Stimulated activated CD8-positive, alpha-beta memory T cell treated with anti-CD3 and anti-CD28 coated beads, Interleukin-7, amount 100 ng/mL, for 24 hours (primary cell): ENCODE data around the gene COX8A.

Experiments
- DNase-seq: peaks from one replicate; pipeline ENCODE4 v3.0.0-alpha.2; 2020; ENCODE audit warnings: low read depth

COX8A gene

DNA sequence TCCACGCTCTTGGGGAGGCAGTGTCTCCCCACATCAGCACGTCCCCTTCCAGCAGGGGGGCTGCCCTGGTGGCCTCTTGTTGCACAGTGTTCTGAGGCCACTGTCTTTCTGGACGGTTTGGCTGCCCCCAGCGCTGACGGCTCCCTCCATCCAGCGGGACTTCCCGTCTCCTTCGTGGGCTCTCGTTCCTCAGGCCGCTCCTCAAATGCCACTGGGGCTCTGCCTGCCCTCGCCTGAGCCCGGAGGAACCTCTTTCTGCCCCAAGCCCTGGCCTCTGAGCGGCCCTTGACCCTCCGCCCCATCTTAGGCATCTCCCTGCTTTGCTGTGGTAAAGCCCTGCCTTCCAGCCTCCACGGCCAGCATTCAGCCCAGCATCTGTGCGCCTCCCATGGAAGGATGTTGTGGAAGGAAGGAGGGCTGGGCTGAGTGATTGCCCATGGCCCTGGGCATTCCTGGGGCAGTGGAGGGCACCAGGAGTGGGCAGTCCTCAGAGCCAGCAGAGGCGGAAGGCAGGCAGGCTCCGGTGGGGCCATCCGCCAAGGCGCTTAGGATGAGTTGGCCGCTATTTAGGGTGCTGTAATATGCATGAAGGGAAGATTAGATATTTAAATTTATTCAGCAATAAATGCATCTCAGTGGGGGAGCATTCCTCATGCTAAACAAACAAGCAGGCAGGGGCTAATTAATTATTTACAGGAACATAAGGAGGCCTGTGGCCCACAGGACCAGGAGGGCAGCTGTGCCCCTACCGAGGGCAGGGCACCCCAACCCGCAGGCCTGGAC is 29.6 kb downstream of the COX8A start:
- no peak for DNase-seq

DNA sequence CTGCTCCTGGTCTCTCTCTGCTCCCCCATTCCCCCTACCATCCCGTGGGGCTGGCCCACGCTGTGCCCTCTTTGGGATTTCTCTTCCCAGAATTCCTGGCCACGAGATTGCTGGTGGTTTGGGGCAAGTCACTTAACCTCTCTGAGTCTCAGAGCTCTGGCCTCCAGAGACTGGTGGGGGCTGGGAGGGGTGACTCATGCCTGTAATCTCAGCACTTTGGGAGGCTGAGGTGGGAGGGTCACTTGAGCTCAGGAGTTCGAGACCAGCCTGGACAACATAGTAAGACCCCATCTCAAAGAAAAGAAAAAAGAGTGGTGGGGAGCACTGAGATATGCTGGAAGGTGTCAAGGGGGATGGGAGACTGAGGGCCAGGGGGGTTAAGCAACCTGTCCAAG is 30.2 kb downstream of the COX8A start:
- DNase-seq = no peak

DNA sequence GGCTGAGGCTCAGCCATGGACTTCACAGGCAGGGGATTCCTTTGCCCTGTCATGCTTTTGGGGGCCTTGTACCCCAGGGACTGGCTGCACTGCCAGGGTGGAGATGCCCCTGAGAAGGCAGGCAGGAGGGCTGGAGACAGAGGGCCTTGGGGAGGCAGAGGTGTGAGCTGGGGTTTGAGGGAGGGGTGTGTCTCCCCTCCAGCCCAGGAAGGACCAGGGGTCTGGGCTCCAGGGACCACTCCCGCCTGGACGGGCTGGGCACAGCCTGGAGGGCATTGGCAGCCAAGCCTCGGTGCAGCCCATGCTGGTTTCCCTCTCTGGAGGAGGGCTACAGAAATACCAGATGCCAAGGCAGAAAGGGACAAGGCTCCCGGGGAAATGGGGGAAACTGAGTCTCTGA is 31.3 kb downstream of the COX8A start:
- DNase-seq = no peak

DNA sequence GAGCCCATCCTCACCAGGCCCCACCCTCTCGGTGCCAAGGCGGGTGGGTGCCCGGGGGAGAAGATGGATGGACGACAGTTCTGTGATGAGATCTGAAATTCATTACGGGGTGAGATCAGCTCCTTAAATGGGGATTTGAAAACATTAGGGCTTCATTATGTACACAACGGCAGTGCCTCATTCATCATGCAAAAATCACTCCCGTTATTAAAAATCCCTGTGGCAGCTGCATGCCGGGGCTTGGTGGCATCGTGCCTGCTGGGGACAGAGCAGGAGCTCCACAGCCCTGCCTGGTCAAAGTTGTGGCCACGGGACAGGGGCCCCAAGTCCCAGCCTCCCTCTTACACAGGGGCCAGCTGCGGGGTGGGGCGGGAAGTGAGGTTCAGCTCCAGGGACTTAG is 32.0 kb downstream of the COX8A start:
- no peak for DNase-seq

DNA sequence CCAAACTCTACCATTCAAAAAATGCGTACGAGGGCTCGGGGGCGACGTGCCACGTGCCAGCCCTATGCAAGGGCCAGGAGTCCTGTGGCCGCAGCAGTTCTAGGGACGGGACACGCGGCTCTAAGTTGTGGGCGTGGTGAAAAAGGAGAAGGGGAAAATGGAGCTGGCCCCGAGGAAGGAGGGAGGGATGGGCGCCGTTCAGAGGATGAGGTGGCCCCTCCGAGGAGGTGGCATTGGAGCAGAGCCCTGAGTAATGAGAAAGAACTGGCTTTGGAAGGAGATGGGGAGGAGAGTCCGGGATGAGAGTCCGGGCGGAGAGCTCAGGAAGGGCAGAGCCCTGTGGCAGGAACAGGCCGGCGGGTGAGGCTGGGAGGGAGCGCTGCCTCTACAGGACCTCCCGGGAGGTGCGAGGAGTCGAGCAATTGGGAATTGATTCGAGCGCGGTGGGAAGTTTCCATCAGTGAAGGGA is 32.8 kb downstream of the COX8A start:
- no peak for DNase-seq

DNA sequence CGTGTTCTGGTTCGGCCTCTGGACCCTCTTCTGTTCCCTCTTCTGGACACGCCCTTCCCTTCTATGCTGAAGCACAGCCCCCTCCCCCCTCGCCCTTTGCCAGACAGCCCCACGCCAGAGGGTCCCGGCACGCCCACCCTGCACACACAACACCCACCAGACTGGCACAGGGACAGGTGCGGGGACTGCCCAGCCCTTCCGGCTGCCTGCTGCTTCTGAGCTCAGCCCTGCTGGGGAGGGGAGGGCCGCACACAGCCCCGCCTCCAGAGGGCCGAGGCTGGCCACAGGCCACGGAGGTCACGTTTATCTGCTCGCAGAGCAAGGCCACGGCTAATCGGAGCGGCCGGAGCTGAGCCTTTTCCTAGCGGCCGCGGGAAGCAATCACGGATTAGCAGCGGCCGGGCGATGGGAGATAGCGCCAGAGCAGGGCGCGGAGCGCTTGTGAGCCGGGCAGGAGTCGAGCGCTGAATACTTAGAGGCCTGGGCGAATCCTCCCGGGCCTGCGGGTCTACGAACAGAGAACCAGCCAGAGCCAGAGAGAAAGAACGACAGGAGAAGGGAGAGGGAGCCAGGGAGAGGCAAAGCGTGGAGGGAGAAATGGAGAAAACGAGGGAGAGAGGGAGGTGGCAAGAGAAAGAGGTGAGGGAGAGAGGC is 33.3 kb downstream of the COX8A start:
- DNase-seq = no peak

DNA sequence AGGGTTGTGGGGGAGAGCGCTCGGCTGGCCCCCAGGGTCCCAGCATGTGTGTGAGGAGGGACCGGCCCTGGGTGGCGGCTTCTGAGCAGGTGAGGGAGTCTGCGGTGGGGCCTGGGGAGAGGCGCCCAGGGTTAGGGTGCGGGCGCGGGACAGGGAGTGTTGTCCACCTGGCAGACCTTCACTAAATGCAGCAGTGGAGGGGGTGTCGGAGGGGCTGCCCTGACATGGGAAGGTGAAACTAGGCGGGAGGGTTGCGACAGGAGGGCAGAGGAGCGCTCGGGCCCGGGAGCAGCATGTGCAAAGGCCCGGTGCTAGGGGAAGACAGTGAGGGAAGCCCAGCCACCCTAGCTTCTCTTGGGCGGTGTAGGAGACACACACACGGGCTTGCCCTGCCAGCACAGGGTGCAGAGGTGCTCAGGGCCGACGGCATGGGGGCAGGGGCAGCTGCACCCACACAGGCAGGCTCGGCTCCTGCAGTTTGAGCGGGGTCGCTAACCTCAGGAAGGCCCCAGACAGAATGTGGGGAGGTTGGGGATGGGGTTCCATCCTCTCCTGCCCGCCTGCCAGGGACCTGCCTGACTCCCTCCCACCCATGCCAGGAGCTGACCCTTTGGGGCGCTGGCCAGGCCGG is 34.0 kb downstream of the COX8A start:
- no peak for DNase-seq

DNA sequence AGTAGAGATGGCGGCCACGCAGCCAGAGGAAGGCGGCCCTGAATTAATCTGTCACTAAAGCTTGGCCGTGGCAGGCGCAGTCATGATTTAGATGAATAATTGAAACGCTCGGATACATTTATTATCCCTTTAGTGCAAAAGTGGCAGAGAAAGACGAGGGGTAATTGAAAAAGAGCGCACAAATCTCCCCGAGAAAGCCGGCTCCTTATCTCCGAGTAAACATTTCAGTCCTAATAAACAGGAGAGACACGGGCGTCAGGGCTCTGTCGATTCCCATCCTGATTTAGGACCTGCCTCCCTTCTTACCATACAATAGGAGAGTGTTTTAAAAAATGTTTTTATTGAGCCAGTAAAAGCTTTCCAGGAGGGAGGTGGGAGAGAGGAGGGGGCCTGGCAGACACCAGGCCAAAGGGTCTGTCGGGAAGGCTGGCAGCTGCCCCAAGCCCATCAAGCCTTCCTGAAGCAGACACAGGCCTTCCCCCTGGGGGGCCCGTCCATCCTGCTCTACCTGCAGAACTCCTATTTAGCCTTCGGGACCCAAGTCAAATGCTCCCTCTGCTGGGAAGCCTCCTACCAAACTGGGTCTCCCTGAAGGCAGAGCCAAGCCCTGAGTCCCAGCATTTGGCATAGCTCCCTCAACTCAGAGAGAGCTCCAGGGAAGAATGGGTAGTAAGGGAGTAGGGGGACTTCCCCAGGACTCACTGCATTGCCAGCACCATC is 34.7 kb downstream of the COX8A start:
- DNase-seq = no peak

DNA sequence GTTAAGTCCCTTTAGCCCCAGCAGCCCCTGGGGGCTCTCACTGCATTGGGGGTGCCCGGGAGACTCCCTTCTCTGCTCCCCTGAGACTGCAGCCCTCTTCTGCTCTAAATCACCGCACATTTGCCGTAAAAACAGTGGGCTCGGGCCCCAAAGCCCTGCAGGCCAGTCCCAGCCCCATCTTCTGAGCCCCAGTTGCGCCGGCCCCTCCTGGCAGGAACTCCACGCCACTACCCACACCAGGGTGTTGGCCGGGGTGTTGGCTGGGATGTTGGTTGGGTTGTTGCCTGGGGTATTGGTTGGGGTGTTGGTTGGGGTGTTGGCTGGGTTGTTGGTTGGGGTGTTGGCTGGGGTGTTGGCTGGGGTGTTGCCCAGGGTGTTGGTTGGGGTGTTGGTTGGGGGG is 35.3 kb downstream of the COX8A start:
- no peak for DNase-seq

DNA sequence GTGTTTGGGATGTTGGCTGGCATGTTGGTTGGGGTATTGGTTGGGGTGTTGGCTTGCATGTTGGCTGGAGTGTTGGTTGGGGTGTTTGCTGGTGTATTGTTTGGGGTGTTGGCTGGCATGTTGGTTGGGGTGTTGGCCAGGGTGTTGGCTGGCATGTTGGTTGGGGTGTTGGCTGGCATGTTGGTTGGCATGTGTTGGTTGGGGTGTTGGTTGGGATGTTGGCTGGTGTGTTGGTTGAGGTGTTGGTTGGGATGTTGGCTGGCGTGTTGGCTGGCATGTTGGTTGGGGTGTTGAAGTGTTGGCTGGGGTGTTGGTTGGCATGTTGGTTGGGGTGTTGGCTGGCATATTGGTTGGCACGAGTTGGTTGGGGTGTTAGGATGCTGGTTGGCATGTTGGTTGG is 36.4 kb downstream of the COX8A start:
- no peak for DNase-seq

DNA sequence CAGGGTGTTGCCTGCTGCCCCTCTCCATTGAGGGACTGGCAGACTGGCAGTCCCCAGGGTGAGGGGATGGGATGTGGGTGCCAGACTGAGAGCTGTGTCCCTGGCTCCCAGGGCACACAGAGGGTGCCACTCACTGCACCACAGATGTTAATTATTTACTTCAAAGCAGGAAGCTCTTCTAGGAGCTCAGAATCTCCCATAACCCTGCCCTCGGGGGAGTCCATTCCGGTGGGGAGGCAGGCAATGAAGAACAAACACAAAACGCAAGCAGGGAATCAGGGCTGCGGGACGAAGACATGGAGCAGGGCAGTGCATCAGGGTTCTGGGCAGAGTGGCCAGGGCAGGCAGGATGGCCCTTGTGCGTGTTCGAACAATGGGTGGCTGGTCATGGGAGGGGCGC is 37.0 kb downstream of the COX8A start:
- no peak for DNase-seq

DNA sequence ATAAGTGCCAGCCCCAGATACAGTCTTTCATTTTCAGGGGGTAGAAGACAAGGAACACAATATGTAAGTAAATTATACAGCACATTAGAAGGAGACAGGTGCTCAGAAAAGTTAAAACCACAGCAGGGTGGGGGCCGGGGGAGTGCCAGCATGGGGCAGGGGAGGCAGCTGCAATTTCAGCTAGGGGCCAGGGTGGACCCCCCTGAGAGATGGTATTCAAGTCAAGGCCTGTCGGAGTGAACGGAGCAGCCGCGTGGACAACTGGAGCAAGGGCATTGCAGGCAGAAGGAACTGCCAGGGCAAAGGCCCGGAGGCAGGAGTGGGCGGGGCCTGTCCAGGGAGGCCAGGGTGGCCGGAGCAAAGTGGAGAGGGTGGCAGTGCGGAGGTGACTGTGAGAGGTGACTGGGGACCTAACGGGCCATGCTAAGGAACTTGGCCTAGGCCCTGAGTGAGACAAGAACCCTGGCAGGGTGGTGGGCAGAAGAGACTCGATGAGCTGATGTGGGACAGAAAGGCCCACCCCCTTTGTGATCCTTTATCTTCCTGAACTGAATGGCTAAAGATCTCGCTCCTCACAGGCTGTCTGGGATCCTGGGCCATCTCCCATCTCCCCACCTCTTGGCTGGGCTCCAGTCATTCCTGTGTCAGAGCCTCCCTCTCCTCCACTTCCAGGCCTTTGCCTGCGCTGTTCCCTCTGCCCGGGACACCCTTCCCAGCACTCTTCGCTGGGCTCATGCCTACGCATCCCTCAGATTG is 38.9 kb downstream of the COX8A start:
- DNase-seq = no peak

DNA sequence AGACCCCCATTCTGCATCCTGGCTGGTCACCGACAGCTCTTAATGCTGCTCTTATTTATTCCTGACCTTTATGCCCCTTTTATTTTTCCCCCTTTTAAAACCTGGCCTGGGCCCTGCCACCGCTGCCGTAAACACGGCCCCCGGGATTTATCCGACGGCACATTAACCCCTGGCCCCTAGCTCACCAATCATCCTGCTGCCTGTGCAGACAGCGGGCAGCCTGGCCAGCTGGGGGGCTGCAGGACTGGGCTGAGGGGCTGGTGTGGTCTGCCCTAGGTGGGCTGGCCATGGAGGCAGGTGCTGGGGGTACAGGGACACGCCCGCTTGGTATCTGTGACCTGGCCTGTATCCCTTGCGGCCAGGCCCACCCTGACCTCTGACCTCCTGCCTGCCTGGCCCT is 39.9 kb downstream of the COX8A start:
- DNase-seq = no peak

DNA sequence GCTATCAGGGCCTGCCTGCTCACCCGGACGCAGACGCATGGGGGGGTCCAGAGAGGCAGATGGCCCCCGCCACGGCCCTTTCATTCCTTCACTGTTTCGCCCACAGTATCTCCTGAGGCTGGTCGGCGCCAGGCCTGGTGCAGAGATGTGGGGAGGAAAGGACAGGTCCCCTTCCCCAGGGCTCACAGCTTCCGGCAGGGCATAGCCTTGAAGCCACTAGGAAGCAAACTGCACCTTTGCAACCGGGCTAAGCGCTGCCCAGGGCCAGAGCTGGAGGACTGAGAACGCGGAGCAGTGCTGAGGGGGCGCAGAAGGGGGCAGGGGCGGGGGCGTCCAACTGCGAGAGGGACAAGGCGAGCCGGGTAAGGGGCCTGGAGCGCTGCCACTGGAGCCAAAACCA is 41.1 kb downstream of the COX8A start:
- no peak for DNase-seq

DNA sequence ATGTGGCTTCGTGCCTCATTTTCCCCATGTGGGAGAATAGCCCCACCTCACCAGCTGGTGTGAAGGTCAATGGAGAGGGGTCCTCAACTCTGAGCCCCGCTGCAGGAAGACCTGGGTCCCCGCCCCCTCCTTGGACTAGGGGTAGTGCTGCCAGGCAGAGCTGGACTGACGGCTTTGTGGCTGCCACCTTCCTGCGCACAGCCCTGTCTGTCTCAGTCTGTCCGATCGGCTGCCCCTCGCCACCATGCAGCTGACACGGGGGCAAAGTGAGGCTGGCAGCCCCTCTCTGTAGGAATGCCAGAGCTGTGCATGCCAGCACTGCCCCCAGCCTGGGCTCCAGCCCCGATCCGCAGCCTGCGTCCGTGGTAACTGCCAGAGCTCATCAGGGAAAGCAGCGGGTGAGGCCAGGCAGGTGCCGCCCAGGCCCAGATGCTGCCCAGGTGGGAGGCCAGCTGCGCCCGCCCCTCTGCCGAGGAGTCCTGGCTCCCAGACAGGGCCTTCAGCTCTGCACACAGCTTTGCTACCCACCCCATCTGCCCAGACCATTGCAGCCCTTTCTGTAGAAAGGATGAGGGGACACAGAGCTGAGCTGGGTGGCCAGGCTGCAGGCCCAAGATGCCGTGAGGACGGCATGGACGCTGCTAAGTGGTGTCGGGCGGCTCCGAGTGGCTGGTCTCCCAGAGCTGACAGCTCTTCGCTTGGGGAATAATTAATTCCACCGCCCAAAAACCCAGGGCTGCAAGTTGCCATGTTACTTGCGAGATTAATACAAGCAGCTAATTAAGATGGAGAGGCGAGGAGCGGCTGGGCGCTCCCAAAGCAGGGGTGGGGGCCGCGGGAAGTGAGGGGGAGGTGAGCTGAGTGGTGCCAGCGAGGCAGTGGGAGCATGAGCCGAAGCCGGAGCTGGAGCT is 41.8 kb downstream of the COX8A start:
- DNase-seq = no peak

DNA sequence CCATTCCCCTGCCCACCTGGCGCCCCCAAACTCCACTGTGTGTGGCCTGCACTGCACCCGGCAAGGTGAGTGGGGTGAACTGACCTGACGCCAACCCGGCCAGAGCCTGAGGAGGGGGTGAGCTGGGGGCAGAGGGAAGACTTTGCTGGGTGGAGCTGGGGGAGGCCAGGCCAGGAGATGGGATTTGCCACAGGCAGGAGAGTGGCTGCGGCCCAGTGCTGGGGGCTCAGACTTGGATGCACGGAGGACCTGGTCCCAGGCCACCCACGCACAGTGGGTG is 43.5 kb downstream of the COX8A start:
- DNase-seq = no peak

DNA sequence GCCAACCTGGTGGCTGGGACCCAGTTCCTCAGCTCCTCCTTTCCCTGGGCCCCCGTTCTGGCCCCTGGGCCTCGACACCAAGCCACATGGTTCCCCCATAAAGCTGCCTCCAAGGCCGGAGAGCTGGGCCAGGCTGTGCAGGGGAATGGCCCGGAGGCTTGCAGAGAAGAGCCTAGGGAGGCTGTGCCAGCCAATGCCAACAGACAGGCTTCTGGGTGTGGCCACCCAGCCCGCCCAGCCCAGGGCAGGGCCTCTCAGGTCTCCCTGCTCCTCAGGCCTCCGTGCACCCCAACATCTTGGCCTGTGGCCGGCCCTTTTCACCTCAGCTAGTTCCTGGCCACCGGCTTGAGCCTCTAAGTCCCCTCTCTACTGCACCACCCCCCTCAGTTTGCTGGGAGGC is 43.9 kb downstream of the COX8A start:
- DNase-seq = no peak

DNA sequence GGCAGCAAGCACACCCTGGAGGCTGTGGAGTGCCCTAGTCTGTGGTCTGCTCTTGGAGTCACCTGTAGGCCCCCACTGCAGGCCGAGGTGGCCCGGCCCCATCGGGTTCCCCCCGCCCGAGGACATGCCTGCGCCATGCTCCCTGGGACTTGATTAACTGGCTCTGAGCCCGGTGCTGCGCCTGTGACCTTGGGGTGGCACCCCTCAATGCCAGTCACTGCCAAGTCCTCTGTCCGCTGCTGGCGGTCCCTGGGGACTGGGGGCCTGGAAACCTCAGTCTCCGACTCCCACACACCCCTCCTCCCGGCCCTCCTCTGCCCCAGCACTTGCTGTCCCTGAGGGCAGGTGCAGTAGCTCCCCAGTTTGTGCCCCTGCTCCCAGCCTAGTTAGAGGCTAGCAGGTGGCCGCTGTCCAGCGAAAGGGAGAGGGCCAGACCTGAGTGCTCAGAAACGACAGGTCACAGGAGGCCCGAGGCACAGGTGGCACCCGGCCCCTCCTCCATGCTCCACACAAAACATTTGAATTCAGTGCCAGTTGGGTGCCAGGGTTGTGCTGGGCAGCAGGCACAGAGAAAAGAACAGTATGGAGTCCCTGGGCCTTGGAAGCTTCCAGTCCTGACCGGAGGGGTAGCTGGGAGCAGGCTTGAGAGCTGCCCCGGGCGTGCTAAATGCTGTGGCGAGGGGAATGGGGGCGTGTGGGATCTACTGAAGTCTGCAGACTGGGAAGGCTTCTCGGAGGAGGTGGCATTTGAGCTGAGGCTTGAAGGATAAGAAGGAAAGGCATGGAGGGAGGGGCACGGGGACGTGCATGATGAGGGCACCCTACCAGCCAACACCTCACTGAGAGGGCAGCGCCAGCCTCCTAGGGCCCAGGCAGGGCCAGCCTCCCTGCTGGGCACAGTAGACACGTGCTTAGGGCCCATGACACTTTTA is 45.0 kb downstream of the COX8A start:
- DNase-seq = no peak

DNA sequence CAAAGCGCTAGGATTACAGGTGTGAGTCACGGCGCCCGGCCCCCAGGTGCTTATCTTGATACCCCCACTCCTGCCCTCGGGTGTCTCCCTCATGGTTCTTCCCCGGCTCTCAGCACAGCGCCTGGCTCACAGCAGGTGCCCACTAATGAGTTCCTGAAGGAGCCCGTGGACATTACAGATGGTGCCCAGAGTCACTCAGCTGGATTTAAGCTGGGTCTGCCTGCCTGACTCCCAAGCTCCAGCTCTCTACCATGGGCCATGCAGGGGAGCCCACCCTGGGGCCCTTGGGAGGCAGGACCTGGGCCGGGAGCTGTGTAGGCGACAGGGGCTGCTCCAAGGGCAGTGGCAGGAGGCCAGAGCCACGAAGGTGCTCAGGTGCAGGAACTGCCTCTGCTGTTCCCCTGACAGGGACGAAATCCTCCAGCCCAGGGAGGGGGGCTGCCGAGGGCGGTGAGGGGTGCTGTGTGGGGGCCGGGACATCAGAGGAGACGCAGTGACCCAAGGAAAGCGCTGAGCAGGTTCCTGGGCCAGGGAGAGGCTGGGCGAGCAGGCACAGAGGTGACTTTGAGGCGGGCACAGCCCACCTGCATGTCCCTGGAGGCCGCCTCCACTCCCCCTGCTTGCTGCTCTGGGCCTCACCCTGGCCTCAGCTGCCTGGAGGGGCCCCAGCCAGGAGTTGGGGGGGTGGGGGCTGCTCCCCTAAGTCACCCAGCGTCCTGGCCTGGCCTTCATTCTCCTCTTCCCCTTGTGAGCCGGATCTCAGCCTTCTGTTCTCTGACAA is 46.7 kb downstream of the COX8A start:
- no peak for DNase-seq
